Adrenal gland (tissue), 12 donors: ENCODE data around the gene TIFAB. TPM values are rescaled to one million over a fixed set of nuclear protein-coding genes. Genes with fewer than 3 reads are reported as not detected.

Experiments
- DNase-seq, 7 donors: peaks; one replicate each; pipeline ENCODE4 v3.0.0-alpha.2; 2019 to 2020
- H3K27ac ChIP-seq, 5 donors: fragments of 200-600 bp; sonication (generic) in 4 of 5; 1 replicate in 3 of 5; 2 replicates in 2 of 5; pipeline versions ENCODE4 v1.5.1 to v1.8.0; 2016 to 2020; ENCODE audit warnings: mild to moderate bottlenecking in 1 of 5
- H3K27me3 ChIP-seq: fragments of 200-600 bp; 2 replicates; pipeline ENCODE4 v1.8.0; 2021
- H3K36me3 ChIP-seq, 2 donors: fragments of 200-600 bp; replicated peaks in 1 of 2; 1 replicate in 1 of 2; 2 replicates in 1 of 2; pipeline versions ENCODE4 v1.5.1 to v1.8.0; 2018 to 2022
- H3K4me1 ChIP-seq, 2 donors: fragments of 200-600 bp; replicated peaks in 1 of 2; 1 replicate in 1 of 2; 2 replicates in 1 of 2; pipeline versions ENCODE4 v1.5.1 to v1.8.0; 2018 to 2021
- H3K4me3 ChIP-seq, 4 donors: fragments of 200-600 bp; sonication (generic) in 3 of 4; one replicate each; pipeline ENCODE4 v1.5.1; 2016 to 2018
- H3K9me3 ChIP-seq, 3 donors: fragments of 200-600 bp; sonication (generic) in 1 of 3; replicated peaks in 1 of 3; 1 replicate in 2 of 3; 2 replicates in 1 of 3; pipeline versions ENCODE4 v1.5.1 to v1.8.0; 2016 to 2021
- CTCF ChIP-seq, 6 experiments: fragments of 450-650 bp in 4 of 6; fragments of 200-600 bp in 2 of 6; sonication (generic) in 1 of 6; IDR thresholded peaks; 1 replicate in 5 of 6; 2 replicates in 1 of 6; pipeline versions ENCODE4 v1.5.1 to v1.8.0; 2016 to 2021; ENCODE audit warnings: antibody characterized with exemption in 6 of 6, mild to moderate bottlenecking in 2 of 6, moderate library complexity in 1 of 6
- POLR2A ChIP-seq, 2 donors: fragments of 450-650 bp; IDR thresholded peaks; one replicate each; pipeline ENCODE4 v1.6.1; 2017; ENCODE audit warnings: antibody characterized with exemption in 2 of 2, mild to moderate bottlenecking in 2 of 2, moderate library complexity in 1 of 2
- WGBS, 4 donors: extraction: QIAGEN DNeasy Blood & Tissue Kit in 2 of 4; methylation state at CpG; one replicate each; pipeline versions ENCODE4 v1.1.5 to v1.1.7; 2013 to 2017; 5-methylcytosine and 5-hydroxymethylcytosine counted together
- intact Hi-C, 2 donors: fragments of 100-400 bp; cut with DNase I; formaldehyde crosslinking; loops; one replicate each; pipeline versions ENCODE4 v1.14.1 to v1.15.0; 2022 to 2023
- polyA plus RNA-seq, 3 donors: library from polyadenylated mRNA; stranded (reverse); fragments of 200-250 nt in 2 of 3; fragments of 350-450 nt in 1 of 3; fragmentation: Illumina TruSeq in 1 of 3; extraction: RNeasy Lipid Tissue Mini Kit (QIAGEN cat#74804) in 1 of 3; gene quantifications; one replicate each; pipeline ENCODE4 v1.2.3, GENCODE V29; 2013 to 2014
- total RNA-seq, 9 donors: library from RNA; depleted of rRNA in 4 of 9; stranded (reverse); fragments of >200 nt in 4 of 9; fragments of 120-200 nt in 1 of 9; fragmentation: NEBNext Ultra II Directional in 1 of 9; extraction: Animal tissue kit (Norgen Biotek cat#: 25700) in 1 of 9; gene quantifications; one replicate each; pipeline versions ENCODE4 v1.1.0 to v1.2.4, GENCODE V29; 2013 to 2023
- donor health status: healthy with polysubstance abuse.
- donor health status: Bipolar disorder and iron deficiency.
- donor health status: DM: yes; HTN: yes; CAD: no.
- donor health status: DM: no; HTN: no; CAD: no.
- donor health status: DM: no; HTN: no; CAD: no.
- donor health status: DM: yes; HTN: yes; CAD: no.

Gene TIFAB
- total and polyA plus RNA-seq, 12 donors = 0.06 to 0.08 TPM; not detected in 10

GRCh38 chr5:135438636-135439221, 13.4 kb downstream of the TIFAB start:
- TF ChIP-seq POLR2A (IDR thresholded peaks at IDR 0.05) = no peak
- Histone ChIP-seq H3K9me3 (no peaks in the 10 kb centered on the region), H3K27ac (no peak overlapping the region), H3K36me3 (no peaks in the 10 kb centered on the region), H3K4me3 (no peak overlapping the region), H3K27me3 (peaks cover 4% of the 10 kb centered on the region), H3K4me1 (no peaks in the 10 kb centered on the region)
- 74 to 84% (median 81%) methylated on average over 9 to 10 of the region's 10 CpGs for WGBS, 4 donors
- peak in 1 of 7 donors; percentile 5 for DNase-seq
- intact Hi-C loops = no loop called here

GRCh38 chr5:135437796-135438560, 14.2 kb downstream of the TIFAB start:
- Histone ChIP-seq H3K36me3 (no peaks in the 10 kb centered on the region), H3K9me3 (no peaks in the 10 kb centered on the region), H3K4me3 (no peak overlapping the region), H3K4me1 (no peaks in the 10 kb centered on the region), H3K27ac (peak overlapping the region in 1 of 5 donors; percentile 47), H3K27me3 (peaks cover 4% of the 10 kb centered on the region)
- intact Hi-C loops = no loop called here
- DNase-seq = peak in 6 of 7 donors; percentile 73 to 89 (median 82)
- WGBS, 4 donors = 49 to 69% (median 56%) methylated on average over 6 to 13 of the region's 13 CpGs
- TF ChIP-seq CTCF (IDR thresholded peaks at IDR 0.05) = no peak
- TF ChIP-seq POLR2A (IDR thresholded peaks at IDR 0.05) = no peak

- Histone ChIP-seq H3K27ac (peak overlapping the region in 1 of 5 donors; percentile 47), H3K4me3 (no peak overlapping the region), H3K27me3 (peaks cover 4% of the 10 kb centered on the region), H3K4me1 (no peaks in the 10 kb centered on the region), H3K36me3 (no peaks in the 10 kb centered on the region), H3K9me3 (no peaks in the 10 kb centered on the region)
- WGBS, 4 donors = 65 to 76% (median 74%) methylated on average over 6 to 7 of the region's 7 CpGs
- intact Hi-C loops = no loop called here
- TF ChIP-seq POLR2A (IDR thresholded peaks at IDR 0.05) (no peak), CTCF (IDR thresholded peaks at IDR 0.05) (no peak)
- peak in 3 of 7 donors; percentile 35 to 53 (median 47) for DNase-seq
Observed at GRCh38 chr5:135437422-135437795, 14.7 kb downstream of the TIFAB start.

- H3K9me3 ChIP-seq = no peaks in the 10 kb centered on the region
- no peaks in the 10 kb centered on the region for H3K4me1 ChIP-seq
- peak overlapping the region in 1 of 5 donors; percentile 4 for H3K27ac ChIP-seq
- H3K36me3 ChIP-seq = no peaks in the 10 kb centered on the region
- 62 to 68% (median 63%) methylated on average over 5 to 7 of the region's 7 CpGs for WGBS, 4 donors
- H3K27me3 ChIP-seq = peaks cover 4% of the 10 kb centered on the region
- DNase-seq = no peak
- H3K4me3 ChIP-seq = no peak overlapping the region
- no peak for TF ChIP-seq POLR2A (IDR thresholded peaks at IDR 0.05)
- no peak for TF ChIP-seq CTCF (IDR thresholded peaks at IDR 0.05)
- intact Hi-C loops = no loop called here
Observed at GRCh38 chr5:135436951-135437418, 15.2 kb downstream of the TIFAB start.
